Measurements from ENCODE around the gene DNAJC30.
A peak's percentile ranks its signal among the peaks of the same experiment; 100 is the strongest.
"Not testable (repeated sequence)": the region's sequence is repeated elsewhere in the genome, so short reads cannot be mapped to it uniquely, and the experiment has no call there.

Gene DNAJC30

DNA sequence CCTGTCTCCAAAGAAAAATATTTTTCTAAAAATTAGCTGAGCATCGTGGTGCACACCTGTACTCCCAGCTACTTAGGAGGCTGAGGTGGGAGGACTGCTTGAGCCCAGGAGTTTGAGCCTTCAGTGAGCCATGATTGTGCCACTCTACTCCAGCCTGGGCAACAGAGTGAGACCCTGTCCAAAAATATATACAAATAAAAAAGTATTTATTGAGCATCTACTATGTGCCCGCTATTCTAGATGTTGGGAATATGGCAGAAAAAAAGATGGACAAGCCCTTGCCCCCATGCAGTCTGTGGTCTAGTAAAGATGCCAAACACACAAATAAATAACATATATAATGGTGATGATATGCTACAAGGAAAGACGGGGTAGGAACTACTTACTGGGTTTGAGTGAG is 40.6 kb upstream of the DNAJC30 start:
- DNase-seq (ENCODE audit: low read depth), result no peak
- H3K4me3 ChIP-seq (ENCODE audit: control insufficient read depth, low read depth, low read length), result no peak overlapping the region

DNA sequence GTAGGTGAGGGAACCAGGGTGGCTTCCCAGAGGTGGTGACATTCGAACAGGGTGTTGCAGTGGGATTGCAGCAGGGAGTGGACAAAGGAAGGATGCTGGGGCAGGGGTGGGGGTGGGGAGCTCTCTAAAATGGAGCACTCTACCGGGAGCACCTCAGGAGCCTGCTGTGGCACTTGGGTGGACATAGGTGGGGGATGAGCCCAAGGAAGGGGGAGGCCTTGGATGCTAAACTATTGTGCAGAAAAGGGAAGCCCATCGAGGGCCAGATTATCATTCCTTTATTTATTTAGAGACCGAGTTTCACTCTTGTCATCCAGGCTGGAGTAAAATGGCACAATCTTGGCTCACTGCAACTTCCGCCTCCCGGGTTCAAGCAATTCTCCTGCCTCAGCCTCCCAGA is 39.5 kb upstream of the DNAJC30 start:
- TF ChIP-seq, protein P1, sequence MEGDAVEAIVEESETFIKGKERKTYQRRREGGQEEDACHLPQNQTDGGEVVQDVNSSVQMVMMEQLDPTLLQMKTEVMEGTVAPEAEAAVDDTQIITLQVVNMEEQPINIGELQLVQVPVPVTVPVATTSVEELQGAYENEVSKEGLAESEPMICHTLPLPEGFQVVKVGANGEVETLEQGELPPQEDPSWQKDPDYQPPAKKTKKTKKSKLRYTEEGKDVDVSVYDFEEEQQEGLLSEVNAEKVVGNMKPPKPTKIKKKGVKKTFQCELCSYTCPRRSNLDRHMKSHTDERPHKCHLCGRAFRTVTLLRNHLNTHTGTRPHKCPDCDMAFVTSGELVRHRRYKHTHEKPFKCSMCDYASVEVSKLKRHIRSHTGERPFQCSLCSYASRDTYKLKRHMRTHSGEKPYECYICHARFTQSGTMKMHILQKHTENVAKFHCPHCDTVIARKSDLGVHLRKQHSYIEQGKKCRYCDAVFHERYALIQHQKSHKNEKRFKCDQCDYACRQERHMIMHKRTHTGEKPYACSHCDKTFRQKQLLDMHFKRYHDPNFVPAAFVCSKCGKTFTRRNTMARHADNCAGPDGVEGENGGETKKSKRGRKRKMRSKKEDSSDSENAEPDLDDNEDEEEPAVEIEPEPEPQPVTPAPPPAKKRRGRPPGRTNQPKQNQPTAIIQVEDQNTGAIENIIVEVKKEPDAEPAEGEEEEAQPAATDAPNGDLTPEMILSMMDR (IDR thresholded peaks at IDR 0.05; ENCODE audit: control insufficient read depth, insufficient read depth, low read depth, low read length, missing control alignments), result no peak
- no peak overlapping the region for H3K4me3 ChIP-seq (ENCODE audit: control insufficient read depth, low read depth, low read length)
- no peak for DNase-seq (ENCODE audit: low read depth)

More for the DNA sequence above, 40.6 kb upstream of the DNAJC30 start:
- TF ChIP-seq, protein P1 (IDR thresholded peaks at IDR 0.05; ENCODE audit: control insufficient read depth, insufficient read depth, low read depth, low read length, missing control alignments), result no peak

DNA sequence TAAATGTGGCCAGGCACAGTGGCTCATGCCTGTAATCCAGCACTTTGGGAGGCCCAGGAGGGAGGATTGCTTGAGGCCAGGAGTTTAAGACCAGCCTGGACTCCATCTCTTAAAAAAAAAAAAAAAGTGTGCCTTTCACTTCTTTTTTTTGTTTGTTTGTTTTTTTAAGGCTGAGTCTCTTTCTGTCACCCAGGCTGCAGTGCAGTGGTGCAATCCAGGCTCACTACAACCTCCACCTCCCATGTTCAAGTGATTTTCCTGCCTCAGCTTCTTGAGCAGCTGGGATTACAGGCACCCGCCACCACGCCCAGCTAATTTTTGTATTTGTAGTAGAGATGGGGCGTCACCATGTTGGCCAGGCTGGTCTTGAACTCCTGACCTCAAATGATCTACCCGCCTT is 38.9 kb upstream of the DNAJC30 start:
- not testable (repeated sequence) for DNase-seq (ENCODE audit: low read depth); H3K4me3 ChIP-seq (ENCODE audit: control insufficient read depth, low read depth, low read length)

DNA sequence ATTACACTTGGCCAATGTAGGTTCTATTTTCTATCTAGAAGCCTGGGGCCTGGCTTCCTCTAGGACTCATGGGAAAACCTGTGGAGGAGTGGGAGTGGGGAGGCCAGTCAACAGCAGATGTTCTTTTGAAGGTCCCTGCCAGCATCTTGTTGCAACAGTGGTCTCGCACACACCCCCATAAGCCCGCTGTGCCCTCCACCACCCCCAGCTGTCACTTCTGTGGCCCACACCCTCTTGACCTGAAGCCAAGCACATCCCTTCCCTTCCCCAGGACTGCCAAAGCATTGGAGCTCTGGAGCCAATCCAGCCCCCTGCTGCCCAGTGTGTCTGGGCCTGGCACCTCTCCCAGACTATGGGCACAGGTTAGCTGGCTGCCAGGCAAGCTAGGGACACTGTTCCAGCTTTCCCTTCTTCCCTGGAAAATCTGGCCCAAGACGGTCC is 38.1 kb upstream of the DNAJC30 start:
- no peak overlapping the region for H3K4me3 ChIP-seq (ENCODE audit: control insufficient read depth, low read depth, low read length)
- TF ChIP-seq, protein P1 (IDR thresholded peaks at IDR 0.05; ENCODE audit: control insufficient read depth, insufficient read depth, low read depth, low read length, missing control alignments), result no peak
- no peak for DNase-seq (ENCODE audit: low read depth)

DNA sequence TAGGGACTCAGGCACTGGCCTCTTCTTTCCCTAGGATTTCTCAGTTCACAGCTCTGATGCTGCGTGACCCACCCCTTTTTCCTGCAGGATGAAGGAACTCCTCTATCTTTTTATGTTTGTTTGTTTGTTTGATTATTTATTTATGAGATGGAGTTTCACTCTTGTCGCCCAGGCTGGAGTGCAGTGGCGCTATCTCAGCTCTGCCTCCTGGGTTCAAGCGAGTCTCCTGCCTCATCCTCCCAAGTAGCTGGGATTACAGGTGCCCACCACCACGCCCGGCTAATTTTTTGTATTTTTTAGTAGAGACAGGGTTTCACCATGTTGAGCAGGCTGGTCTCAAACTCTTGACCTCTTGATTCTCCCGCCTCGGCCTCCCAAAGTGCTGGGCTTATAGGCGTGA is 37.2 kb upstream of the DNAJC30 start:
- DNase-seq (ENCODE audit: low read depth); H3K4me3 ChIP-seq (ENCODE audit: control insufficient read depth, low read depth, low read length): not testable (repeated sequence)

DNA sequence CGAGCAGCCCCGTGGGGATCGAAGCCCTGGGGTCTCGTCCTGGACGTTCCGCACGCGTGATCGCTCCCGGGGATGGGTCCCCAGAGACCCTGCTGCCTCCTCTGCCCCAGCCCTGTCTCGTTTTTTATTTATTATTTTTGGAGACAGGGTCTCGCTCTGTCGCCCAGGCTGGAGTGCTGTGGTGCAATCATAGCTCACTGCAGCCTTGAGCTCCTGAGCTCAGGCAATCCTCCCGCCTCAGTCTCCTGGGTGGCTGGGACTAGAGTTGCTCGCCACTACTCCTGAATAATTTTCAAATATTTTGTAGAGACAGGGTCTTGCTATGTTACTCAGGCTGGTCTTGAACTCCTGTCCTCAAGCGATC is 36.5 kb upstream of the DNAJC30 start:
- H3K4me3 ChIP-seq (ENCODE audit: control insufficient read depth, low read depth, low read length), result peak overlapping the region; percentile 40
- no peak for DNase-seq (ENCODE audit: low read depth)
- TF ChIP-seq, protein P1 (IDR thresholded peaks at IDR 0.05; ENCODE audit: control insufficient read depth, insufficient read depth, low read depth, low read length, missing control alignments), result no peak

DNA sequence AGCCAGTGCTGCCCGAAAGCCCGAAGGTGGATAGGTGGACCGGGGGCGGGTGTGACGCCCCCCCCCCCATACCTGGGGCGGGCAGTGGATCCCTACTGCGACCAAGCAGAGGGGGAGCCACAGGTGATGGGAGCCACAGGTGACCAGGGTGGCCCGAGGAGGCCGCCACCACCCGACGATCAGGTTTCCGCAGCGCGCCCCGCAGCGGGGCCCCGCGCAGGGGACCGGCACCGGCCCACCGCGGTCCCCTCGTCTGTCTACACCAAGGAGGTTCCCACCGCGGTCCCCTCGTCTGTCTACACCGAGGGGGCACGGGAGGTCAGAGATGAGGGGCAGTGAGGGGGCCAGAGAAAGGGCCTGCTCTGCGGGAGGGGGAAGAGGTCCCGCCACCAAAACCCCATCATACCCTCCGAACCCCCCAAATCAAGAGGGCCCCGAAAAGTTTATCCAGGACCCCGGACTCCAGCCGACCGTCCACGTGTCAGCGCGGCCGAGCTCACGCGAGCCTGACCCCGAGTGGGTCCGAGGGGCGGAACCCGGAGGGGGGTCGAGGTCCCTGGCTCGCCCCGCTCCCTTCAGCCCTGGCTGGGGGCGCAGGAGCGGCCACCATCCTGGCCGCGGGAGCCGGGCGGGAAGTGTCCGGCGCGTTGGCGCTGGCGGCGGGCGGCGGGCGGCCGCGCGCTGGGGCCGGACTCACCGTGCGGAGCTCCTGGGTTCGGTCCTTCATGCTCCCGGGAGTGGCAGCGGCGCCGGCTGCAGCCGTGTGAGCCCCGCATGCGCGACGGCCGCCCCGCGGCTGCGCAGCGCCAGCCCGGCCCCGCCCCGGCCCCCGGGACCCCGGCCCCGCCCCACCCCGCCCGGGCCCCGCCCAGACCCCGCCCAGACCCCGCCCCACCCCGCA is 35.9 kb upstream of the DNAJC30 start, which contains the start of gene STX1A:
TSS of gene STX1A (minus strand) at position 765 of the 901 bp plus-strand sequence. CDS start at position 727, 38 bp downstream.
- no peak for DNase-seq (ENCODE audit: low read depth)
- TF ChIP-seq, protein P1 (IDR thresholded peaks at IDR 0.05; ENCODE audit: control insufficient read depth, insufficient read depth, low read depth, low read length, missing control alignments), result no peak
- H3K4me3 ChIP-seq (ENCODE audit: control insufficient read depth, low read depth, low read length), result peak within 1 kb of the TSS; percentile 83
